ENCODE results near the gene BCLAF1. TPM values are rescaled to one million over a fixed set of nuclear protein-coding genes. Genes with fewer than 3 reads are reported as not detected.

Gene BCLAF1
- total and polyA plus RNA-seq, 9 of the 15 experiments (the other 6 are each of a cell fraction or from before 2014, with no cell fraction given): 65.4 to 286 (median 165) TPM

- peak; percentile 56; the same call in 1 of the 2 replicates for TF ChIP-seq CHAMP1 (IDR thresholded peaks at IDR 0.05)
- no peak for TF ChIP-seq RHOXF2B (CRISPR knock-in tag; conservative IDR thresholded peaks at IDR 0.05)
- TF ChIP-seq FOXJ3 (CRISPR knock-in tag; IDR thresholded peaks at IDR 0.05): no peak
- no peak for TF ChIP-seq E4F1 (CRISPR knock-in tag; IDR thresholded peaks at IDR 0.05; ENCODE audit: borderline replicate concordance)
- TF ChIP-seq ZNF445 (CRISPR knock-in tag; IDR thresholded peaks at IDR 0.05; ENCODE audit: low read depth): no peak
- TF ChIP-seq SAFB (IDR thresholded peaks at IDR 0.05; ENCODE audit: borderline replicate concordance, low read depth, low read length): no peak
- no peak for TF ChIP-seq SREBF2 (CRISPR knock-in tag; IDR thresholded peaks at IDR 0.05)
- TF ChIP-seq RFX1 (IDR thresholded peaks at IDR 0.05): no peak; the same call in 1 of the 2 replicates
- no peak for TF ChIP-seq XRCC3 (IDR thresholded peaks at IDR 0.05)
- no peak for TF ChIP-seq ETS1 (conservative IDR thresholded peaks at IDR 0.05; ENCODE audit: control insufficient read depth, low read depth, low read length)
- no peak for TF ChIP-seq ILK (tag; IDR thresholded peaks at IDR 0.05; ENCODE audit: borderline replicate concordance, low read depth)
- TF ChIP-seq GABPB1 (CRISPR knock-in tag; IDR thresholded peaks at IDR 0.05): 0 out of 2 replicates have a peak, but pooled peaks have one; percentile 34
- no peak for TF ChIP-seq BRD4 (IDR thresholded peaks at IDR 0.05)
- no peak for TF ChIP-seq RBM34 (IDR thresholded peaks at IDR 0.05; ENCODE audit: borderline replicate concordance, insufficient read depth, low read length)
- no peak for TF ChIP-seq TGIF2 (CRISPR knock-in tag; IDR thresholded peaks at IDR 0.05)
- no peak for TF ChIP-seq TCF15 (CRISPR knock-in tag; IDR thresholded peaks at IDR 0.05)
- TF ChIP-seq TAL1 (IDR thresholded peaks at IDR 0.05): peak; percentile 96
- TF ChIP-seq POLR2H (tag; IDR thresholded peaks at IDR 0.05; ENCODE audit: low read depth): no peak
- TF ChIP-seq NCOA1 (IDR thresholded peaks at IDR 0.05; ENCODE audit: low read depth): peak; percentile 66
- TF ChIP-seq POLR2G (IDR thresholded peaks at IDR 0.05; ENCODE audit: low read depth, low read length): no peak
- TF ChIP-seq GABPB2 (CRISPR knock-in tag; conservative IDR thresholded peaks at IDR 0.05): no peak
- TF ChIP-seq ZC3H11A (IDR thresholded peaks at IDR 0.05; ENCODE audit: low read depth, low read length): 0 out of 2 replicates have a peak, but pooled peaks have one; percentile 15
- TF ChIP-seq U2AF2 (optimal IDR thresholded peaks at IDR 0.05; ENCODE audit: low read depth, low read length): no peak
Observed at GRCh38 chr6:136226674-136227377, 62.8 kb downstream of the BCLAF1 start (continued).
